ENCODE data around the gene GAREM1.

GAREM1 gene

GRCh38 chr18:32460171-32460731 is 10.4 kb downstream of the GAREM1 start:
- in situ Hi-C loops (cut with HindIII; ENCODE audit: low sequenced_read_pairs): loop anchor here (25.0 kb wide), 1 partner anchor 173 kb away; no protein-coding TSS in a partner anchor

GRCh38 chr18:32459361-32460101 is 11.2 kb downstream of the GAREM1 start:
- in situ Hi-C loops (cut with HindIII; ENCODE audit: low sequenced_read_pairs): loop anchor here (25.0 kb wide), 1 partner anchor 172 kb away; no protein-coding TSS in a partner anchor

GRCh38 chr18:32455361-32455760 is 15.3 kb downstream of the GAREM1 start:
- in situ Hi-C loops (cut with HindIII; ENCODE audit: low sequenced_read_pairs): loop anchor here (25.0 kb wide), 1 partner anchor 168 kb away; no protein-coding TSS in a partner anchor

GRCh38 chr18:32454593-32454992 is 16.1 kb downstream of the GAREM1 start:
- in situ Hi-C loops (cut with HindIII; ENCODE audit: low sequenced_read_pairs): loop anchor here (25.0 kb wide), 1 partner anchor 167 kb away; no protein-coding TSS in a partner anchor

GRCh38 chr18:32450874-32451273 is 19.8 kb downstream of the GAREM1 start:
- in situ Hi-C loops (cut with HindIII; ENCODE audit: low sequenced_read_pairs): loop anchor here (25.0 kb wide), 1 partner anchor 164 kb away; no protein-coding TSS in a partner anchor

GRCh38 chr18:32450026-32450691 is 20.5 kb downstream of the GAREM1 start:
- in situ Hi-C loops (cut with HindIII; ENCODE audit: low sequenced_read_pairs): loop anchor here (25.0 kb wide), 1 partner anchor 163 kb away; no protein-coding TSS in a partner anchor

GRCh38 chr18:32446780-32447179 is 23.9 kb downstream of the GAREM1 start:
- in situ Hi-C loops (cut with HindIII; ENCODE audit: low sequenced_read_pairs): no loop called here

GRCh38 chr18:32445846-32446245 is 24.8 kb downstream of the GAREM1 start:
- in situ Hi-C loops (cut with HindIII; ENCODE audit: low sequenced_read_pairs): no loop called here

GRCh38 chr18:32443706-32444215 is 26.9 kb downstream of the GAREM1 start:
- in situ Hi-C loops (cut with HindIII; ENCODE audit: low sequenced_read_pairs): no loop called here

- in situ Hi-C loops (cut with HindIII; ENCODE audit: low sequenced_read_pairs): no loop called here
These were observed 27.5 kb downstream of the GAREM1 start for GRCh38 chr18:32443033-32443705.

GRCh38 chr18:32442575-32442974 is 28.1 kb downstream of the GAREM1 start:
- in situ Hi-C loops (cut with HindIII; ENCODE audit: low sequenced_read_pairs): no loop called here

GRCh38 chr18:32441533-32441932 is 29.1 kb downstream of the GAREM1 start:
- in situ Hi-C loops (cut with HindIII; ENCODE audit: low sequenced_read_pairs): no loop called here

GRCh38 chr18:32440518-32440917 is 30.2 kb downstream of the GAREM1 start:
- in situ Hi-C loops (cut with HindIII; ENCODE audit: low sequenced_read_pairs): no loop called here

GRCh38 chr18:32439802-32440201 is 30.9 kb downstream of the GAREM1 start:
- in situ Hi-C loops (cut with HindIII; ENCODE audit: low sequenced_read_pairs): no loop called here

- in situ Hi-C loops (cut with HindIII; ENCODE audit: low sequenced_read_pairs): no loop called here
These were observed 31.4 kb downstream of the GAREM1 start for GRCh38 chr18:32439241-32439640.

GRCh38 chr18:32438173-32438572 is 32.5 kb downstream of the GAREM1 start:
- in situ Hi-C loops (cut with HindIII; ENCODE audit: low sequenced_read_pairs): no loop called here

- in situ Hi-C loops (cut with HindIII; ENCODE audit: low sequenced_read_pairs): no loop called here
These were observed 33.4 kb downstream of the GAREM1 start for GRCh38 chr18:32437100-32437834.

- in situ Hi-C loops (cut with HindIII; ENCODE audit: low sequenced_read_pairs): no loop called here
These were observed 34.8 kb downstream of the GAREM1 start for GRCh38 chr18:32435631-32436500.

GRCh38 chr18:32431753-32432152 is 38.9 kb downstream of the GAREM1 start:
- in situ Hi-C loops (cut with HindIII; ENCODE audit: low sequenced_read_pairs): no loop called here

Measured in DLD1 (cell line).